ENCODE data around the gene VPS35L. TPM values are rescaled to one million over a fixed set of nuclear protein-coding genes. Genes with fewer than 3 reads are reported as not detected.
A peak's percentile ranks its signal among the peaks of the same experiment; 100 is the strongest.
"Not testable (repeated sequence)": the region's sequence is repeated elsewhere in the genome, so short reads cannot be mapped to it uniquely, and the experiment has no call there.

Gene VPS35L
- total RNA-seq, 1 donor from 2014 or later: 45.7 TPM

- DNase-seq (ENCODE audit: low spot score): no peak
- Mint-ChIP-seq H3K4me3 (ENCODE audit: low read depth) (no peak overlapping the region), H3K27ac (no peak overlapping the region), H3K9me3 (no peaks in the 10 kb centered on the region), H3K4me1 (ENCODE audit: low read depth) (no peaks in the 10 kb centered on the region), H3K36me3 (ENCODE audit: low read depth) (peaks cover 49% of the 10 kb centered on the region), H3K27me3 (ENCODE audit: low read depth) (no peaks in the 10 kb centered on the region)
- intact Hi-C loops (cut with micrococcal nuclease): no loop called here
Measured at GRCh38 chr16:19708296-19709205, 153.0 kb downstream of the VPS35L start.

GRCh38 chr16:19709381-19710136, 154.1 kb downstream of the VPS35L start:
- no peak overlapping the region for H3K4me3 Mint-ChIP-seq (ENCODE audit: low read depth)
- H3K9me3 Mint-ChIP-seq: no peaks in the 10 kb centered on the region
- no peak overlapping the region for H3K27ac Mint-ChIP-seq
- H3K4me1 Mint-ChIP-seq (ENCODE audit: low read depth): no peaks in the 10 kb centered on the region
- intact Hi-C loops (cut with micrococcal nuclease): no loop called here
- H3K36me3 Mint-ChIP-seq (ENCODE audit: low read depth): peaks cover 49% of the 10 kb centered on the region
- H3K27me3 Mint-ChIP-seq (ENCODE audit: low read depth): no peaks in the 10 kb centered on the region
- no peak for DNase-seq (ENCODE audit: low spot score)

GRCh38 chr16:19710191-19710908, 154.8 kb downstream of the VPS35L start:
- H3K4me3 Mint-ChIP-seq (ENCODE audit: low read depth): no peak overlapping the region
- no peaks in the 10 kb centered on the region for H3K9me3 Mint-ChIP-seq
- H3K4me1 Mint-ChIP-seq (ENCODE audit: low read depth): no peaks in the 10 kb centered on the region
- peaks cover 45% of the 10 kb centered on the region for H3K36me3 Mint-ChIP-seq (ENCODE audit: low read depth)
- no peaks in the 10 kb centered on the region for H3K27me3 Mint-ChIP-seq (ENCODE audit: low read depth)
- no peak for DNase-seq (ENCODE audit: low spot score)
- intact Hi-C loops (cut with micrococcal nuclease): no loop called here
- no peak overlapping the region for H3K27ac Mint-ChIP-seq

- no peak overlapping the region for H3K27ac Mint-ChIP-seq
- H3K4me1 Mint-ChIP-seq (ENCODE audit: low read depth): peaks cover under 1% of the 10 kb centered on the region
- H3K9me3 Mint-ChIP-seq: no peaks in the 10 kb centered on the region
- no peaks in the 10 kb centered on the region for H3K27me3 Mint-ChIP-seq (ENCODE audit: low read depth)
- no peak overlapping the region for H3K4me3 Mint-ChIP-seq (ENCODE audit: low read depth)
- intact Hi-C loops (cut with micrococcal nuclease): no loop called here
- DNase-seq (ENCODE audit: low spot score): no peak
- H3K36me3 Mint-ChIP-seq (ENCODE audit: low read depth): peaks cover 39% of the 10 kb centered on the region
Measured at GRCh38 chr16:19710991-19711545, 155.6 kb downstream of the VPS35L start.

GRCh38 chr16:19711643-19712042, 156.1 kb downstream of the VPS35L start:
- Mint-ChIP-seq H3K9me3 (no peaks in the 10 kb centered on the region), H3K4me1 (ENCODE audit: low read depth) (peaks cover 7% of the 10 kb centered on the region), H3K36me3 (ENCODE audit: low read depth) (peaks cover 41% of the 10 kb centered on the region), H3K27ac (no peak overlapping the region), H3K4me3 (ENCODE audit: low read depth) (no peak overlapping the region), H3K27me3 (ENCODE audit: low read depth) (no peaks in the 10 kb centered on the region)
- DNase-seq (ENCODE audit: low spot score): no peak
- intact Hi-C loops (cut with micrococcal nuclease): no loop called here

GRCh38 chr16:19712418-19713058, 157.0 kb downstream of the VPS35L start:
- H3K27me3 Mint-ChIP-seq (ENCODE audit: low read depth): no peaks in the 10 kb centered on the region
- H3K4me1 Mint-ChIP-seq (ENCODE audit: low read depth): peaks cover 7% of the 10 kb centered on the region
- peaks cover 39% of the 10 kb centered on the region for H3K36me3 Mint-ChIP-seq (ENCODE audit: low read depth)
- no peak overlapping the region for H3K4me3 Mint-ChIP-seq (ENCODE audit: low read depth)
- DNase-seq (ENCODE audit: low spot score): no peak
- H3K9me3 Mint-ChIP-seq: no peaks in the 10 kb centered on the region
- no peak overlapping the region for H3K27ac Mint-ChIP-seq
- intact Hi-C loops (cut with micrococcal nuclease): no loop called here

GRCh38 chr16:19713697-19714096, 158.2 kb downstream of the VPS35L start:
- peaks cover 7% of the 10 kb centered on the region for H3K4me1 Mint-ChIP-seq (ENCODE audit: low read depth)
- intact Hi-C loops (cut with micrococcal nuclease): no loop called here
- H3K27me3 Mint-ChIP-seq (ENCODE audit: low read depth): no peaks in the 10 kb centered on the region
- no peak overlapping the region for H3K4me3 Mint-ChIP-seq (ENCODE audit: low read depth)
- no peak overlapping the region for H3K27ac Mint-ChIP-seq
- peaks cover 40% of the 10 kb centered on the region for H3K36me3 Mint-ChIP-seq (ENCODE audit: low read depth)
- H3K9me3 Mint-ChIP-seq: no peaks in the 10 kb centered on the region
- no peak for DNase-seq (ENCODE audit: low spot score)

GRCh38 chr16:19715566-19715965, 160.1 kb downstream of the VPS35L start:
- no peaks in the 10 kb centered on the region for H3K27me3 Mint-ChIP-seq (ENCODE audit: low read depth)
- intact Hi-C loops (cut with micrococcal nuclease): loop anchor here (5.0 kb wide), 1 partner anchor 172 kb away; no protein-coding TSS in a partner anchor
- no peak overlapping the region for H3K27ac Mint-ChIP-seq

GRCh38 chr16:19716183-19716582, 160.7 kb downstream of the VPS35L start:
- intact Hi-C loops (cut with micrococcal nuclease): loop anchor here (5.0 kb wide), 1 partner anchor 171 kb away; no protein-coding TSS in a partner anchor
- no peak for DNase-seq (ENCODE audit: low spot score)
- Mint-ChIP-seq H3K27me3 (ENCODE audit: low read depth) (no peaks in the 10 kb centered on the region), H3K4me3 (ENCODE audit: low read depth) (peak overlapping the region; percentile 93), H3K4me1 (ENCODE audit: low read depth) (peaks cover 8% of the 10 kb centered on the region), H3K36me3 (ENCODE audit: low read depth) (peaks cover 30% of the 10 kb centered on the region), H3K9me3 (no peaks in the 10 kb centered on the region), H3K27ac (peak overlapping the region; percentile 14)

More at GRCh38 chr16:19715566-19715965, 160.1 kb downstream of the VPS35L start:
- peaks cover 30% of the 10 kb centered on the region for H3K36me3 Mint-ChIP-seq (ENCODE audit: low read depth)
- H3K4me3 Mint-ChIP-seq (ENCODE audit: low read depth): no peak overlapping the region
- no peak for DNase-seq (ENCODE audit: low spot score)
- peaks cover 7% of the 10 kb centered on the region for H3K4me1 Mint-ChIP-seq (ENCODE audit: low read depth)
- no peaks in the 10 kb centered on the region for H3K9me3 Mint-ChIP-seq

GRCh38 chr16:19716728-19717127, 161.2 kb downstream of the VPS35L start:
- not testable (repeated sequence) for H3K4me1 Mint-ChIP-seq (ENCODE audit: low read depth); DNase-seq (ENCODE audit: low spot score); H3K27me3 Mint-ChIP-seq (ENCODE audit: low read depth); H3K27ac Mint-ChIP-seq; H3K9me3 Mint-ChIP-seq
- Mint-ChIP-seq H3K4me3 (ENCODE audit: low read depth) (peak overlapping the region; percentile 93), H3K36me3 (ENCODE audit: low read depth) (peaks cover 27% of the 10 kb centered on the region)
- intact Hi-C loops (cut with micrococcal nuclease): loop anchor here (5.0 kb wide), 1 partner anchor 171 kb away; no protein-coding TSS in a partner anchor

GRCh38 chr16:19717314-19717713, 161.8 kb downstream of the VPS35L start:
- intact Hi-C loops (cut with micrococcal nuclease): loop anchor here (5.0 kb wide), 1 partner anchor 170 kb away; no protein-coding TSS in a partner anchor
- Mint-ChIP-seq H3K27me3 (ENCODE audit: low read depth) (no peaks in the 10 kb centered on the region), H3K27ac (peak overlapping the region; percentile 83), H3K9me3 (no peaks in the 10 kb centered on the region), H3K36me3 (ENCODE audit: low read depth) (peaks cover 24% of the 10 kb centered on the region), H3K4me3 (ENCODE audit: low read depth) (peak overlapping the region; percentile 93), H3K4me1 (ENCODE audit: low read depth) (peaks cover 10% of the 10 kb centered on the region)
- no peak for DNase-seq (ENCODE audit: low spot score)
